ENCODE data around the gene KRTAP9-1.
"Not testable (repeated sequence)": the region's sequence is repeated elsewhere in the genome, so short reads cannot be mapped to it uniquely, and the experiment has no call there.

The KRTAP9-1 gene

GRCh38 chr17:41145261-41145660 is 44.4 kb upstream of the KRTAP9-1 start:
- Histone ChIP-seq H2AFZ (ENCODE audit: insufficient read depth, low read length, poor library complexity) (no peak overlapping the region), H3K18ac (ENCODE audit: low read length) (no peak overlapping the region), H3K4me2 (ENCODE audit: low read length) (no peak overlapping the region), H3K4me3 (ENCODE audit: low read depth, low read length) (no peak overlapping the region), H2BK5ac (ENCODE audit: low read depth, low read length, poor library complexity) (no peak overlapping the region), H2BK120ac (ENCODE audit: insufficient read depth, low read length, poor library complexity) (no peak overlapping the region), H3K23ac (ENCODE audit: low read length) (no peak overlapping the region), H3K4me1 (ENCODE audit: control insufficient read depth in 1 of 2, insufficient read depth in 2 of 2, low read length in 2 of 2) (no peaks in the 10 kb centered on the region), H3K27me3 (ENCODE audit: insufficient read depth, low read length) (no peaks in the 10 kb centered on the region), H3K27ac (ENCODE audit: low read depth, low read length) (no peak overlapping the region), H3K79me1 (ENCODE audit: low read length) (no peaks in the 10 kb centered on the region), H3K36me3 (ENCODE audit: control insufficient read depth in 1 of 2, insufficient read depth in 2 of 2, low read length in 2 of 2) (no peaks in the 10 kb centered on the region), H3K4ac (ENCODE audit: low read depth, low read length) (no peak overlapping the region), H3K14ac (ENCODE audit: low read length) (no peak overlapping the region), H3K9me3 (ENCODE audit: insufficient read depth, low read depth, low read length) (peaks cover under 1% of the 10 kb centered on the region), H3K79me2 (ENCODE audit: control insufficient read depth, insufficient read depth, low read length, poor library complexity) (no peaks in the 10 kb centered on the region), H3K9ac (ENCODE audit: low read length) (no peak overlapping the region), H4K12ac (ENCODE audit: low read depth, low read length) (no peak overlapping the region), H2BK12ac (ENCODE audit: low read length) (no peak overlapping the region), H4K91ac (ENCODE audit: low read depth, low read length) (no peak overlapping the region), H4K8ac (ENCODE audit: low read depth, low read length) (no peak overlapping the region), H2AK5ac (ENCODE audit: low read length) (no peak overlapping the region)
- no peak for DNase-seq
- WGBS (ENCODE audit: extremely low coverage, insufficient coverage, insufficient read length), result no CpG with 5 or more reads among the region's 2 CpGs

GRCh38 chr17:41147531-41148204 is 42.0 kb upstream of the KRTAP9-1 start:
- H3K4me2 ChIP-seq (ENCODE audit: low read length), result no peak overlapping the region
- H2BK120ac ChIP-seq (ENCODE audit: insufficient read depth, low read length, poor library complexity), result no peak overlapping the region
- H3K27me3 ChIP-seq (ENCODE audit: insufficient read depth, low read length), result no peaks in the 10 kb centered on the region
- H3K23ac ChIP-seq (ENCODE audit: low read length), result no peak overlapping the region
- no peak for DNase-seq
- H2BK12ac ChIP-seq (ENCODE audit: low read length), result no peak overlapping the region
- no peak overlapping the region for H4K12ac ChIP-seq (ENCODE audit: low read depth, low read length)
- H3K9ac ChIP-seq (ENCODE audit: low read length), result no peak overlapping the region
- no peak overlapping the region for H3K18ac ChIP-seq (ENCODE audit: low read length)
- H4K8ac ChIP-seq (ENCODE audit: low read depth, low read length), result no peak overlapping the region
- H3K36me3 ChIP-seq (ENCODE audit: control insufficient read depth in 1 of 2, insufficient read depth in 2 of 2, low read length in 2 of 2), result no peaks in the 10 kb centered on the region
- H3K9me3 ChIP-seq (ENCODE audit: insufficient read depth, low read depth, low read length), result no peaks in the 10 kb centered on the region
- no peak overlapping the region for H3K4me3 ChIP-seq (ENCODE audit: low read depth, low read length)
- H3K79me1 ChIP-seq (ENCODE audit: low read length), result no peaks in the 10 kb centered on the region
- H3K14ac ChIP-seq (ENCODE audit: low read length), result no peak overlapping the region
- WGBS (ENCODE audit: extremely low coverage, insufficient coverage, insufficient read length), result no CpG with 5 or more reads among the region's 2 CpGs
- H3K4me1 ChIP-seq (ENCODE audit: control insufficient read depth in 1 of 2, insufficient read depth in 2 of 2, low read length in 2 of 2), result no peaks in the 10 kb centered on the region
- H3K27ac ChIP-seq (ENCODE audit: low read depth, low read length), result no peak overlapping the region
- no peak overlapping the region for H2AFZ ChIP-seq (ENCODE audit: insufficient read depth, low read length, poor library complexity)
- no peak overlapping the region for H3K4ac ChIP-seq (ENCODE audit: low read depth, low read length)
- no peak overlapping the region for H2AK5ac ChIP-seq (ENCODE audit: low read length)
- H3K79me2 ChIP-seq (ENCODE audit: control insufficient read depth, insufficient read depth, low read length, poor library complexity), result no peaks in the 10 kb centered on the region
- no peak overlapping the region for H4K91ac ChIP-seq (ENCODE audit: low read depth, low read length)
- no peak overlapping the region for H2BK5ac ChIP-seq (ENCODE audit: low read depth, low read length, poor library complexity)

GRCh38 chr17:41148971-41149651 is 40.6 kb upstream of the KRTAP9-1 start:
- not testable (repeated sequence) for H3K14ac ChIP-seq (ENCODE audit: low read length); H3K36me3 ChIP-seq (ENCODE audit: control insufficient read depth in 1 of 2, insufficient read depth in 2 of 2, low read length in 2 of 2); H4K8ac ChIP-seq (ENCODE audit: low read depth, low read length); H3K79me1 ChIP-seq (ENCODE audit: low read length); H3K4me3 ChIP-seq (ENCODE audit: low read depth, low read length); H2AFZ ChIP-seq (ENCODE audit: insufficient read depth, low read length, poor library complexity); H3K27me3 ChIP-seq (ENCODE audit: insufficient read depth, low read length); H2BK120ac ChIP-seq (ENCODE audit: insufficient read depth, low read length, poor library complexity); H3K9ac ChIP-seq (ENCODE audit: low read length); H3K4me2 ChIP-seq (ENCODE audit: low read length); H2BK5ac ChIP-seq (ENCODE audit: low read depth, low read length, poor library complexity); H3K9me3 ChIP-seq (ENCODE audit: insufficient read depth, low read depth, low read length); H3K18ac ChIP-seq (ENCODE audit: low read length); H2AK5ac ChIP-seq (ENCODE audit: low read length); H3K27ac ChIP-seq (ENCODE audit: low read depth, low read length); H3K4ac ChIP-seq (ENCODE audit: low read depth, low read length); H4K91ac ChIP-seq (ENCODE audit: low read depth, low read length); H2BK12ac ChIP-seq (ENCODE audit: low read length); H3K23ac ChIP-seq (ENCODE audit: low read length); H3K79me2 ChIP-seq (ENCODE audit: control insufficient read depth, insufficient read depth, low read length, poor library complexity); H3K4me1 ChIP-seq (ENCODE audit: control insufficient read depth in 1 of 2, insufficient read depth in 2 of 2, low read length in 2 of 2); H4K12ac ChIP-seq (ENCODE audit: low read depth, low read length)
- DNase-seq, result peak; percentile 23 to 55
- no CpG with 5 or more reads among the region's 10 CpGs for WGBS (ENCODE audit: extremely low coverage, insufficient coverage, insufficient read length)

GRCh38 chr17:41149652-41149985 is 40.1 kb upstream of the KRTAP9-1 start, which contains the start of gene KRTAP4-5:
Gene KRTAP4-5, minus strand, starts transcription at chr17:41149825. Its CDS starts 58 bp downstream, at chr17:41149767.
- Histone ChIP-seq H3K23ac (ENCODE audit: low read length) (no peak within 1 kb of the TSS), H3K4me2 (ENCODE audit: low read length) (no peak within 1 kb of the TSS), H3K18ac (ENCODE audit: low read length) (no peak within 1 kb of the TSS), H3K9me3 (ENCODE audit: insufficient read depth, low read depth, low read length) (no peaks in the 10 kb centered on the region), H3K4me1 (ENCODE audit: control insufficient read depth in 1 of 2, insufficient read depth in 2 of 2, low read length in 2 of 2) (no peaks in the 10 kb centered on the region), H3K27me3 (ENCODE audit: insufficient read depth, low read length) (no peaks in the 10 kb centered on the region), H2AFZ (ENCODE audit: insufficient read depth, low read length, poor library complexity) (no peak within 1 kb of the TSS), H3K9ac (ENCODE audit: low read length) (no peak within 1 kb of the TSS), H3K79me1 (ENCODE audit: low read length) (no peaks in the 10 kb centered on the region), H3K4me3 (ENCODE audit: low read depth, low read length) (no peak within 1 kb of the TSS), H4K91ac (ENCODE audit: low read depth, low read length) (no peak within 1 kb of the TSS), H2BK12ac (ENCODE audit: low read length) (no peak within 1 kb of the TSS), H3K4ac (ENCODE audit: low read depth, low read length) (no peak within 1 kb of the TSS), H4K12ac (ENCODE audit: low read depth, low read length) (no peak within 1 kb of the TSS), H3K36me3 (ENCODE audit: control insufficient read depth in 1 of 2, insufficient read depth in 2 of 2, low read length in 2 of 2) (no peaks in the 10 kb centered on the region), H2BK120ac (ENCODE audit: insufficient read depth, low read length, poor library complexity) (no peak within 1 kb of the TSS), H3K14ac (ENCODE audit: low read length) (no peak within 1 kb of the TSS), H3K79me2 (ENCODE audit: control insufficient read depth, insufficient read depth, low read length, poor library complexity) (no peaks in the 10 kb centered on the region), H3K27ac (ENCODE audit: low read depth, low read length) (no peak within 1 kb of the TSS), H2BK5ac (ENCODE audit: low read depth, low read length, poor library complexity) (no peak within 1 kb of the TSS), H2AK5ac (ENCODE audit: low read length) (no peak within 1 kb of the TSS), H4K8ac (ENCODE audit: low read depth, low read length) (no peak within 1 kb of the TSS)
- DNase-seq, result no peak
- no CpG with 5 or more reads among the region's 2 CpGs for WGBS (ENCODE audit: extremely low coverage, insufficient coverage, insufficient read length)
